RCC 7860 (cell line): ENCODE results near the gene RFNG.
A peak's percentile ranks its signal among the peaks of the same experiment; 100 is the strongest.

Experiments
- DNase-seq: peaks from one replicate; pipeline ENCODE4 v3.0.0-alpha.2; 2015; ENCODE audit warnings: low spot score
- FAIRE-seq: peaks from 2 replicates; lab custom pipeline; 2012; peaks lifted over from hg19 to GRCh38; lab: Jason Lieb, UNC

Gene RFNG

GRCh38 chr17:82078433-82078832, 26.8 kb upstream of the RFNG start:
- FAIRE-seq (no peak), DNase-seq (no peak)

DNA sequence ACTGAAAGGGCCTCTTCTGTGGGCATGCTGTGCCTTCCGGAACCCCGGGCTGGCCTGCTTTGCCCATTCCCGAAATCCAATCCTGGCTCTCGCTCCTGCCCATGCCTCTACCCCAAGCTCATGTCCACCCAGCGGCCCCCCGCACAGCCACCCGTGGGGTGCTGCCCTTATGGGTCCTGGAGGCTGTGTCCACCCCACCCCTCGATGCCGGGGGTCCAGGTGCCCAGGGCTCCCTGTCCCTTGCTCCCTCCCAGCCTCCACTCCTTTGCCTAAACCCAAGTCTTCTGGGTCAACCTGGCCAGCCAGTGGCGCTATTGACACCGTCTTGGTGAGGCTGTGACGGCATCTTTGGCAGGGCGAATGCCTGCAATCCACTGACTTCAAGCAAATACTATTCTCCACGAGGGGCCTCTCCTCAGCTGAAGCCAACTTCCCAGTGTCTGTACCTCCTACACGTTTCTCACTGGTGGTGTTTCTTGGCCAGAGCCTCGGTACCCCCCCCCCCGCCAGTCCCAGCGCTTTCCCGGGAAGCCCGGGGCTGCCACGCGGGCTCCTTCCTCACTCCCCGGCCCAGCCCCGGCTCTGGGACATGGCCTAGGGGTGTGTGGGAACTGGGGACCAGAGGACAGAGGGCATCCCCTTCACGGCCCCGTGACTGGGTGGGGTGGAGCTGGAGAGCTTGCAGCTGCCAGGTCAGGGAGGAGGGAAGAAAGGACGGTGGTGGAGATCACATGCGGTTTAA, 26.2 kb upstream of the RFNG start:
- DNase-seq (no peak), FAIRE-seq (no peak)

DNA sequence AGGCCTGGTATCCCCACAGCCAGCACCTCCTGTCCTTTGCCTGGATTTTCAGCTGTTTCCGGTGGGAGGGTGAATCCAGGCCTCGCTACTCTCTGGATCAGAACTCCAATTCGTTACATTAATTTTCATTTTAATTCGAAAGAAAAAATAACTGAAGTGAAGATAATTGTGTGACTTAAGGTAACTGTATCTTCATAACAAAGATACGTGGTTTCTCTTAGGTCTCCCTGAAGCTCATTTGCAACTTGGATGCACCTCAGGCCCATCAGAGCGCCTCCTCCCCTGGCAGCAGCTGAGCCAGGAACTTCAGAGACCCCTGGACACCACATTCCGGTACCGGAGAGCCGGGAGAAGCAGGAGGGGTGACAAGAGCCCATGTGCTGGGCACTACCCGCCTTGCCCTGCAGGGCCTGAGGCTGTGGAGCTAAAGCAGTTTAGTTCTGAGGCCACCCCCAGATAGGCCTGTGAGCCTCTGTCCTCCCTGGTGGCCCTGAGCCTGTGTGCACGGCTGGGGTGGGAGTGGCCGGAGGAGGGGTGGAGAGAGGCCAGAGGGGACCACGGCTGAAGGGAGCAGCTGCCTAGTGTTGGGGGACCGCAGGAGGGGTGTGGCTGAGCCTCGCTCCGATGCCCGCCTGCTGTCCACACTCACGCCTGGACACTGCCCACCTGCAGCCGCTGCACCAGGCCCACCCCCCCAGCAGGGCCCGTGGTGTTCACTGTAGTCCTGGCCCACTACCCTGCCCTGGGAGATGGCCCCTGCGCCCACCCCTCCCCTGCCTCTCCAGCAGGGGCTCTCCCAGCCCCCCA, 25.4 kb upstream of the RFNG start:
- DNase-seq, result no peak
- FAIRE-seq, result no peak

GRCh38 chr17:82076018-82076784, 24.6 kb upstream of the RFNG start:
- FAIRE-seq (no peak), DNase-seq (no peak)

DNA sequence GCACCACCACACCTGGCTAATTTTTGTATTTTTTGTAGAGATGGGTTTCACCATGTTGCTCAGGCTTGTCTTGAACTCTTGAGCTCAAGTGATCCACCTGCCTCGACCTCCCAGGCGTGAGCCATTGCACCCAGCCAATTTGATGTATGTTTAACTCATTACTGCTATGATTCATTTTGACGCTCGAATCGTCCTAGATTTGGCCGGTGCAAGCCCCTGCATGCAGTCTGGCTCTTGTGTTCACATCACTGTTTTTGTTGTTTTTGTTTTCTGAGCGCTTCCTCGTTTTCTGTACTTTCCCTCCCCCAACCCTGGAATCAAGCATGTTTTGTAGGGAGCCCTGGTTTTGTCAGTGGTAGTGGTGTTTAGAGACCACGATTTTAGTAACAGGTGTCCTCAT, 21.8 kb upstream of the RFNG start:
- FAIRE-seq (no peak), DNase-seq (no peak)

DNA sequence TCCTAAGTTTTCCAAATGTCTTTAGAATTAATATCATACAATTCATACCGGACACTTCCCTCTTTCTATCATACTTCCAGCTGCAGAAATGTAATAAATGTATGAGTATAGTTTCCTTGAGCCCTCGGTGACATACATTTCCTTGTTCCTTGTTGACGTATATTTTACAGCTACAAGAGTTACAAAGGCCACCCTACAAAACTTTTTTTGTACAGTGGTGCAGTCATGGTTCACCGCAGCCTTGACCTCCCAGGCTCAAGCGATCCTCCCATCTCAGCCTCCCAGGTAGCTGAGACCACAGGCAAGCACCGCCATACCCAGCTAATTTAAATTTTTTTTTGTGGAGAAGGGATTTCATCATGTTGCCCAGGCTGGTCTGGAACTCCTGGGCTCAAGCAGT, 21.2 kb upstream of the RFNG start:
- FAIRE-seq (no peak), DNase-seq (no peak)

- FAIRE-seq, result no peak
- no peak for DNase-seq
Measured at GRCh38 chr17:82070611-82071010, 19.0 kb upstream of the RFNG start.

DNA sequence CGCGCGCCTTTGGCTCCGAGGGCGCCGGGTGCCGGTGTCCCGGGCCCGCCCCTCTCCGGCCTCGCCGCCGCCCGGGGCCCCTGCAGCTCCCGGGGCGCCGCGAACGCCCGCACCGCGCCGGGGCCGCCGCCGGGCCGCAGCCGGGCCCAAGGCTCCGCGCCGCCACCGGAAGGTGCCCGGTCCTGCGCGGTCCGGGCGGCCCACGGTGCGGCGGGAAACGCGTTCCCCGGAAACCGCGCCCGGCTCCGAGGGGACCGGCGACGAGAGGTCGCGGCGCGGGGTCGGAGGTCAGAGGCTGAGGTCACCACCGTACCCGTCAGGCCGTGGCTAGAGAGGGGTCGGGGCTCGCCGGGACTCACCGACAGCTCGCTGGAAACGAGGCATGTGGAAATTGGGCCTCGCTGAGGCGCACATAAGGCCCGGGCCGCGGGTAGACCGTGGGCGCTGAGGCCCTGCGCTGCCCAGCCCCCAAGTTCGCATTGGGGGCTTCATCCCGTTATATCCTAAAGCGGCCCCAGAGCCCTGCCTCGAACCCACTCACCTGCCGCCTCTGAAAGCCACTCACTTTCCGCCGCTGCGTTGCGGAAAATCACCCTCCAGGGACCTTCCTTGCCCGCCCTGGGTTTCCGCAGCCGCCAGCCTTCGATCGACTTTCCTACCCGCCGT, 14.2 kb upstream of the RFNG start, which contains the start of gene DUS1L:
Gene DUS1L, minus strand, starts transcription at position 167 of the 666 bp plus-strand sequence. CDS start 745 bp downstream, outside the sequence.
- FAIRE-seq, result no peak
- no peak for DNase-seq

- DNase-seq, result no peak
- FAIRE-seq, result no peak
Measured at GRCh38 chr17:82065193-82065637, 13.6 kb upstream of the RFNG start.

DNA sequence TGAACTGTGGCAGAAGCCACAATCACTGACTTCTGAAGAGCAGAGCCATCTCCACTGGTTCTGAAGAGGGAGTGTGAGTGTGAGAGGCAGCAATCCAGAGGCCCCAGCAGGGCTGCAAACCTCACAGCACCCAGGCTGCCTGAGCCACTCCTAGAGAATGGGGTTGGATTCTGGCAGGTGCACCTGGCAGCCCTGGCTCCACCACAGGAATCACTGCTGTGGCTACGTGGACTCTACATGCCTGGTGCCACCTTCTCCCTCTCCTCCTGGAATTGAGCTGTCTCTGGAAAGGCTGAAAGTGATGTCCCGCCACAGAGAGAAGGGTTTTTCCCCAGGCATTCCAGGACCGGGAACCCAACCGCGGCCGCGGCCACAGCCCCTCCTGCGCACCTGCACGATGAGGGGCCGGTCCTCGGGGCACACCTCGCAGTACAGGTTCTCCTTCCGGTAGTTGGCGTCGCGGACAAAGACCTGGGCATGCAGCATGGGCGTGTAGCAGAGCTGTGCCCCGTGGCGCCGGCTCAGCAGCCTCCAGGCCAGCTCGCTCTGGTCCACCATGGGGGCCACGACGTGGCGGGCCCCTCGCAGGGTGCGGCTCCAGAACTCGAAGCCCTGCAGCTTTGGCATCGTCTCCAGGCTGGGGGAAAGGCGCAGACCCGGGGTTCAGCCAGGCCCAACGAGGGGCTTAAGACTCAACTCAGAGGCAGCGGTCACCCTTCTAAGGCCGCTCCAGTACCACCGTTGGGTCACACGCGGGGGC, 13.0 kb upstream of the RFNG start:
- DNase-seq, result peak; percentile 6
- FAIRE-seq, result no peak

DNA sequence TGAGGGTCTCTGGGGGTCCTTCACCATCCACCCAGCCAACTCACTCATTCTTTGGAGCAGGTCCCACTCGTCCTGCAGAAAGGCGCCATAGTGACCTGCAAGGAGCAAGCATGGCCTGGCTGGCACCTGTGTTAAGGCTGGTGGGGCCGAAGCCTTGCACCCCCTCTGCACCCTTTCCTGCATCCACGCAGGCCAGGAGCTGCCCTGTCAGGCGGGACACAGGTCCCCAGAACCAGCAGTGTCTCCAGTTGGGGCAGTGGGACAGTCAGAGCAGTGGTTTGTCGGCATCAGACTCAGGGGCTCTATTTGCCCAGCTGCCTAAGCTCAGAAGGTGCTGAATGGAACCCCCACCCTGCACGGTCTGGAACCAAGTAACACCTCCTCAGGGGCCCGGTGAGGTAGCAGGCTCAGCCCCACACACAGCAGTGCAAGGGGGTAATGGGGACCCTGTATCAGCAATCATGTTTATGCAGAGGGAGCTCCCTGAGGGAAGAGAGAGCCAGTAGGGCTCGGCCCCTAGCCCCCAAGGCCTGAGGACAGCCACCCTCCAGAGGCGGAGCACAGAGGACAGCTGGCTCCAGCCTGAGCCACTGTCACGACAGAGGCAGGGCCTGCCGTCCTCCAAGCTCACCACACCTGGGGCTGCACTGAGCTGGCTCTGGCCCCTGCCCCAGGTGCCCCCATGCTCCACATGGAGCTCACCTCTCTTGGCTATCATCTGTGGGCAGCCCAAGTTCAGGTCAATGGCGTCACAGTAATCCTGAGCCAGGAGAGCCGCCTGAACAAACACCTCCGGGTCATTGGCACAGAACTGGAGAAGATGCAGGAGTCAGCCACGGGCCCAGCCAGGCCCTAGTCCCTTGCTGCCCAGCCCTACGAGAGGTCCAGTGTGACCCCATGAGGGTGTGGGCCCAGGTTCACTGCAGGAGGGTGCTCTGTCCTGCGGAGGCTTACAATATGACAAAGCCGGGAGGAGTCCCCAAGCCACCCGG, 12.1 kb upstream of the RFNG start:
- FAIRE-seq, result no peak
- no peak for DNase-seq

DNA sequence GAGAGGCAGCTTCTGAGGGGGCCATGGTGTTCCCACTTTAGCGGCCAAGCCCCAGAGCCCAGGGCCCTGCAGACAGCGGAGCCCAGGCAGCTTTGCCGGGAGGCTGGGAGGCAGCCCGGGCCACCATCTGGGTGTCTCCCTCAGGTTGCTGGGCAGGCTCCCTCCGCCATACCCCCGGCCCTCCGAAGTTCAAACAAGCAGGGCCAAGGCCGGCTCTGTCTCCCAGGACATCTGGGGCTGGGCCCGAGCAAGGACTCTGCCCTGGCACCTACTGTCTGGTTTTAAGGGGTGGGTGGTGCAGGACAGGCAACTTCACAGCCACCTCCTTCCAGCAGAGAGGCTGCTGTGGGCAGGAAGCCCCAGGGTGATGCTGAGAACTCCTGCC, 11.4 kb upstream of the RFNG start:
- FAIRE-seq, result no peak

DNA sequence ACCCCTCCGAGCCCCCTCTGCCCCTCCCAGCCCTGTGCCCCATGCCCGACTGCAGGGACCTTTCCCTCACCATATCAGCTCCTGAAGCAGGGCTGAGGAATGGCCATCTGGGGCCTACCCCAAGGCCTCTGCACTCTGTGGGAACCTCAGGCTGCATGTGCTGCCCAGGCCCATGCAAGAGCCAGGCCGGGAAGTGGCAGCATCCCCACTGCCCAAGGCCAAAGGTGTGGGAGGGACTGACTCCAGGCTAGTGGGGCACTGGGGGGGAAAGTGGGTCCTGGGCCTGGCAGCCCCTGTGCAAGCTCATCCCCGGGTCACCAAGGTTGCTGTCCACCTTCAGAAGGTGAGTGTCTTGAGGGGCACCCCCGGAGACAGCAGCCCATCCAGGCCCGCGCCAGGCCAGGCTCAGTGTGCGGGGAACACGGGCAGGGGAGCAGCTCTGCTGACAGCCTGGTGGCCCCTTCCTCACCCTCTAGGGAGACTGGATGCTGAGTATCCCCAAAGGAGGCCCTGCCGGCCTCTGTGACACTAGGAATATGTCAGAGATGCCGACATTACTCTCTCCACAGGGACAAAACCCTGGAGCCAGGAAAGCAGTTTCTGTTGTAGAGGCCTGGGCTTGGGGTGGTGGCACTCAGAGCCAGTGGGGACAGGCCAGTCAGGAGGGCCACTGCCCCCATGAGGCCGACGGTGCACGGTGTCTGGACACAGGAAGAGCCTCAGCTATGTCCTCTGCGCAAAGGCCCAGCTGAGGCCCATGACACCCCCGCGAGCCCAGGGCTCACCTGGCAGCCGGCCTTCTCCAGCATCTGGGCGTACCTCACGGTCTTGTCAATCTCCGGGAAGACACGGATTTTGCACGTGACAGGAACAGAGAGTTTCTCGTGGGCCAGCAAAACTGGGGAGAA, 10.7 kb upstream of the RFNG start:
- DNase-seq (no peak), FAIRE-seq (no peak)

More for the DNA sequence above, 11.4 kb upstream of the RFNG start:
- DNase-seq, result no peak

GRCh38 chr17:82061047-82061925, 9.7 kb upstream of the RFNG start:
- FAIRE-seq (no peak), DNase-seq (no peak)

DNA sequence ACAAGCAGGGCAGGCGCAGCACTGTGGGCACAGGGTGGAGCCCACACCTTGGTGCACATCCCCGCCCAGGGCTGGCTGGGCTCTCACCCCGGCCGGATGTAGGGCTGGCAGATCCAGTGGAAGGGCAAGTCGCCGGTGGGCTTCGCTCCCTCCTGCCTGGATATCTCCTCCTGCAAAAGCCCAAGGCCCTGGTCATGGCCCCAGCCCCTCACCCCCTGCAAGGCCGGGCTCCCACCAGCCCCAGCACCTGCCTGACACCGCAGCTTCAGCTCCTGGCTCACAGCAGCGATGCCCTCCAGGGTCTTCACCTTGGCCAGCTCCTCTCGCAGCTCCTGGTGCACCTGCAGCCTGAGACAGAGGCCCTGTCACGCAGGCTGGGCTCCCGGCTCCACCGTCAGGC, 9.0 kb upstream of the RFNG start:
- FAIRE-seq (no peak), DNase-seq (no peak)

- no peak for FAIRE-seq
- DNase-seq, result no peak
Measured at GRCh38 chr17:82060001-82060380, 8.4 kb upstream of the RFNG start.
